Endothelial cell of umbilical vein (primary cell): ENCODE measurements around the gene DSG2.

Experiments used
- CTCF ChIP-seq, 2 donors: IDR thresholded peaks; 1 replicate in 1 of 2; 2 replicates in 1 of 2; pipeline ENCODE4 v1.5.1; 2011; ENCODE audit warnings: low read length in 2 of 2, mild to moderate bottlenecking in 2 of 2, moderate library complexity in 2 of 2, control low read depth in 1 of 2, inconsistent platforms in 1 of 2, low read depth in 1 of 2; ENCODE audit not compliant: insufficient read depth in 1 of 2; ENCODE audit errors: extremely low read depth in 1 of 2
- EZH2 ChIP-seq: IDR thresholded peaks from 2 replicates; pipeline ENCODE4 v1.6.1; 2012; ENCODE audit warnings: borderline replicate concordance, low read depth, mild to moderate bottlenecking, moderate library complexity, low read length, inconsistent platforms; ENCODE audit not compliant: severe bottlenecking
- FOS ChIP-seq: IDR thresholded peaks from 2 replicates; pipeline ENCODE4 v1.6.1; 2011; ENCODE audit warnings: mild to moderate bottlenecking, low read length, moderate library complexity, borderline replicate concordance; ENCODE audit not compliant: insufficient read depth
- MAX ChIP-seq: IDR thresholded peaks from 2 replicates; pipeline ENCODE4 v1.6.1; 2011; ENCODE audit not compliant: insufficient read depth, insufficient read length
- MYC ChIP-seq: IDR thresholded peaks from one replicate; pipeline ENCODE4 v1.6.1; 2011; ENCODE audit warnings: mild to moderate bottlenecking, low read depth, low read length
- POLR2A ChIP-seq: IDR thresholded peaks from 2 replicates; pipeline ENCODE4 v1.6.1; 2012; ENCODE audit warnings: low read depth, mild to moderate bottlenecking, control low read depth, low read length
- POLR2AphosphoS5 ChIP-seq: IDR thresholded peaks from 2 replicates; pipeline ENCODE4 v1.6.1; 2012; ENCODE audit warnings: low read depth, mild to moderate bottlenecking, control low read depth, low read length, moderate library complexity; ENCODE audit not compliant: insufficient read depth

- TF ChIP-seq CTCF (IDR thresholded peaks at IDR 0.05; ENCODE audit: extremely low read depth in 1 of 2, insufficient read depth in 1 of 2, low read depth in 1 of 2, low read length in 2 of 2) (no peak), POLR2A (no peak), FOS (no peak), MAX (no peak), MYC (no peak), POLR2AphosphoS5 (no peak), EZH2 (no peak)
These were observed 88.6 kb downstream of the DSG2 start for GRCh38 chr18:31586616-31587015.
